ENCODE data around the gene ATG9A.
A peak's percentile ranks its signal among the peaks of the same experiment; 100 is the strongest.

ATG9A gene

GRCh38 chr2:219252084-219252483 lies 22.6 kb upstream of the ATG9A start:
- peak overlapping the region; percentile 62 for H3K27ac ChIP-seq (ENCODE audit: low read depth, low read length)
- H3K36me3 ChIP-seq (ENCODE audit: control insufficient read depth, low read length) = peaks cover 55% of the 10 kb centered on the region
- no peaks in the 10 kb centered on the region for H3K9me2 ChIP-seq (replicated peaks; ENCODE audit: control insufficient read depth, low read length)
- peaks cover 27% of the 10 kb centered on the region for H3F3A ChIP-seq (ENCODE audit: control insufficient read depth, insufficient read depth)
- TF ChIP-seq EZH2phosphoT487 (IDR thresholded peaks at IDR 0.05; ENCODE audit: borderline replicate concordance, low read length) (no peak), CTCF (IDR thresholded peaks at IDR 0.05; ENCODE audit: low read depth, low read length, poor library complexity, severe bottlenecking) (no peak)
- H3K79me2 ChIP-seq (ENCODE audit: control insufficient read depth, low read length) = peaks cover 57% of the 10 kb centered on the region
- H4K20me1 ChIP-seq (ENCODE audit: control insufficient read depth, insufficient read depth, low read depth, low read length) = peaks cover 7% of the 10 kb centered on the region; the same call in 1 of the 2 replicates
- H3K9me3 ChIP-seq (ENCODE audit: control insufficient read depth, insufficient read depth, low read length) = no peaks in the 10 kb centered on the region
- peak overlapping the region; percentile 97 for H3K4me2 ChIP-seq (ENCODE audit: low read length)
- H3K27me3 ChIP-seq (ENCODE audit: control insufficient read depth, low read length) = peaks cover 6% of the 10 kb centered on the region
- peak overlapping the region; percentile 83 for H3K4me3 ChIP-seq (ENCODE audit: low read length)
- peaks cover 74% of the 10 kb centered on the region for H3K4me1 ChIP-seq (ENCODE audit: control insufficient read depth, low read length)

DNA sequence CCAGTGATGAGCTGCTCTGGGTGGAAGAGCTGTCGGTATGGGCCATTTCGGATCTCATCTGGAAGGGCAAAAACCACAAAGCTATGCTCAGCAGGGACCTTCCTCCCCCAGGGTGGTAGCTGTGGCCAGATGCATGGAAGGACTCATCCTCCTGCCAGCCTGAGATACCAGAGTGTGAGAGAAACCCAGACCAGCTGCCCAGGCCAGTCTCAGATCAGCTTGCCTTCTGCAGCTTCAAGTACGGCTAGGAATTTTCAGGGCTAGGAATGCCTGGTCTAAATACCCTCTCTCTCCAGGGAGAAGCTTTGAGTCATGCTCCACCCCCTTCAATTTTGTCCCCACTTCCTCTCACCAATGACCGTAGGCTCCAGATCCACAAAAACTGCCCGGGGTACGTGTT lies 22.2 kb upstream of the ATG9A start:
- H3K4me2 ChIP-seq (ENCODE audit: low read length) = peak overlapping the region; percentile 97

GRCh38 chr2:219250049-219250781 lies 20.8 kb upstream of the ATG9A start:
- H3K4me2 ChIP-seq (ENCODE audit: low read length) = peak overlapping the region; percentile 97
- no peak for TF ChIP-seq EZH2phosphoT487 (IDR thresholded peaks at IDR 0.05; ENCODE audit: borderline replicate concordance, low read length)
- TF ChIP-seq CTCF (IDR thresholded peaks at IDR 0.05; ENCODE audit: low read depth, low read length, poor library complexity, severe bottlenecking) = no peak
- H3K79me2 ChIP-seq (ENCODE audit: control insufficient read depth, low read length) = peaks cover 75% of the 10 kb centered on the region
- peaks cover 64% of the 10 kb centered on the region for H3K36me3 ChIP-seq (ENCODE audit: control insufficient read depth, low read length)
- peaks cover 83% of the 10 kb centered on the region for H3K4me1 ChIP-seq (ENCODE audit: control insufficient read depth, low read length)
- H3K27me3 ChIP-seq (ENCODE audit: control insufficient read depth, low read length) = no peaks in the 10 kb centered on the region; the same call in 1 of the 2 replicates
- H3K27ac ChIP-seq (ENCODE audit: low read depth, low read length) = peak overlapping the region; percentile 98
- no peaks in the 10 kb centered on the region for H3K9me3 ChIP-seq (ENCODE audit: control insufficient read depth, insufficient read depth, low read length)
- peaks cover 7% of the 10 kb centered on the region; the same call in 1 of the 2 replicates for H4K20me1 ChIP-seq (ENCODE audit: control insufficient read depth, insufficient read depth, low read depth, low read length)
- peak overlapping the region; percentile 74 for H3K4me3 ChIP-seq (ENCODE audit: low read length)
- peaks cover 22% of the 10 kb centered on the region for H3F3A ChIP-seq (ENCODE audit: control insufficient read depth, insufficient read depth)
- no peaks in the 10 kb centered on the region for H3K9me2 ChIP-seq (replicated peaks; ENCODE audit: control insufficient read depth, low read length)

More for the DNA sequence above, 22.2 kb upstream of the ATG9A start:
- peaks cover 27% of the 10 kb centered on the region for H3F3A ChIP-seq (ENCODE audit: control insufficient read depth, insufficient read depth)
- no peaks in the 10 kb centered on the region for H3K9me2 ChIP-seq (replicated peaks; ENCODE audit: control insufficient read depth, low read length)
- peak overlapping the region; percentile 62; the same call in 1 of the 2 replicates for H3K27ac ChIP-seq (ENCODE audit: low read depth, low read length)
- TF ChIP-seq CTCF (IDR thresholded peaks at IDR 0.05; ENCODE audit: low read depth, low read length, poor library complexity, severe bottlenecking) (no peak), EZH2phosphoT487 (IDR thresholded peaks at IDR 0.05; ENCODE audit: borderline replicate concordance, low read length) (no peak)
- peak overlapping the region; percentile 83 for H3K4me3 ChIP-seq (ENCODE audit: low read length)
- peaks cover 6% of the 10 kb centered on the region for H3K27me3 ChIP-seq (ENCODE audit: control insufficient read depth, low read length)
- H3K4me1 ChIP-seq (ENCODE audit: control insufficient read depth, low read length) = peaks cover 78% of the 10 kb centered on the region
- H3K9me3 ChIP-seq (ENCODE audit: control insufficient read depth, insufficient read depth, low read length) = no peaks in the 10 kb centered on the region
- peaks cover 7% of the 10 kb centered on the region; the same call in 1 of the 2 replicates for H4K20me1 ChIP-seq (ENCODE audit: control insufficient read depth, insufficient read depth, low read depth, low read length)
- H3K36me3 ChIP-seq (ENCODE audit: control insufficient read depth, low read length) = peaks cover 59% of the 10 kb centered on the region
- H3K79me2 ChIP-seq (ENCODE audit: control insufficient read depth, low read length) = peaks cover 61% of the 10 kb centered on the region
